GM21526 (cell line): Measurements from ENCODE around the gene ZP1.

Experiments
- ATAC-seq: cut with Tn5 transposase; IDR thresholded peaks from one replicate; pipeline ENCODE4 v1.9.1; 2021; ENCODE audit warnings: moderate library complexity; ENCODE audit not compliant: unreplicated experiment, low FRiP score

ZP1 gene

DNA sequence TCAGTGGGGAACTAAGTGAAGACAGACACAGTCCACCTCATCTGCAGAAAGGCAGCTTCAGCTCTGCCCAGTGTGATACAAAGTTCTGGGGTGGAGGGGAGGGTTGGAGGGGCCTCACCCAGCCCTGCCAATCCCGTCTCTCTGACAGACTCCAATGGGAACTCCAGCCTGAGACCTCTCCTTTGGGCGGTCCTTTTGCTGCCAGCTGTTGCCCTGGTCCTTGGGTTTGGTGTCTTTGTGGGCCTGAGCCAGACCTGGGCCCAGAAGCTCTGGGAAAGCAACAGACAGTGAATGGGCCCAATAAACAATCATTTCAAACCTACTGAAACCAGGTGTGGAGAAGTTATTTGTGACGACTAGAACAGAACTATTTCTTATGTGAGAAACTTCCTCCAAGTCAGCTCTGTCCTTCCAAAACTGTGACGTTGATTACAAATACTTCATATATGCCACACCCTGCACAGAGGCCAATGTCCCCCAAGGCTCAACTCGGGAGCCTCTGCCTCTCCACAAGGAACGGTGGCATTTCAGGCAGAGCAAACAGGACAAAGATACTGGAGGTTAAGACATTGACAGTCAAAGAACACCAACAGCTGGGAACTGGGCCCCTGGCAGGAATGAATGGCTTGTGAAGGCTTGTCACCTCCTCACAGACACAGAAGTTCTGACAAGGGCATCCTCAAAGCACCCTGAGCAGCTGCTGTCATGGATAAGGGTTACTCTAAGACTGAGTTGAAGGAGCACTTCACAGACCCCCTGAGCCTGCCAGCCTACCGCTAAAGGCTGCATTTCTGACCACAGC lies 8.2 kb downstream of the ZP1 start:
- no peak for ATAC-seq

DNA sequence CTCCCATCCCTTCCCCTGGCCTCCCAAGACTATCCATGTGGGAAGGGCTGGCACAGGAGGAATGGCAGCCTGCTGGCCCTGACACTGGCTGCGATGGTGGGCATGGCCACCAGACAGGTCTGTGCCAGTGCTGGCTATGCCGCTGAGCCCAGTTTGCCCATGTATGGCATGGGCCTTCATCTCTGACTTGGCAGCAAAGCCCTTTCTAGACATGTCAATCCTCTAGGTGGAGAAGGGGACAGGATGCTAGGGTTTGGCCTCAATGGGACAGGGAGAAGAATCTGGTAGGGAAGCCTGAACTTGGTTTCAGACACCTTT lies 8.8 kb downstream of the ZP1 start:
- no peak for ATAC-seq

DNA sequence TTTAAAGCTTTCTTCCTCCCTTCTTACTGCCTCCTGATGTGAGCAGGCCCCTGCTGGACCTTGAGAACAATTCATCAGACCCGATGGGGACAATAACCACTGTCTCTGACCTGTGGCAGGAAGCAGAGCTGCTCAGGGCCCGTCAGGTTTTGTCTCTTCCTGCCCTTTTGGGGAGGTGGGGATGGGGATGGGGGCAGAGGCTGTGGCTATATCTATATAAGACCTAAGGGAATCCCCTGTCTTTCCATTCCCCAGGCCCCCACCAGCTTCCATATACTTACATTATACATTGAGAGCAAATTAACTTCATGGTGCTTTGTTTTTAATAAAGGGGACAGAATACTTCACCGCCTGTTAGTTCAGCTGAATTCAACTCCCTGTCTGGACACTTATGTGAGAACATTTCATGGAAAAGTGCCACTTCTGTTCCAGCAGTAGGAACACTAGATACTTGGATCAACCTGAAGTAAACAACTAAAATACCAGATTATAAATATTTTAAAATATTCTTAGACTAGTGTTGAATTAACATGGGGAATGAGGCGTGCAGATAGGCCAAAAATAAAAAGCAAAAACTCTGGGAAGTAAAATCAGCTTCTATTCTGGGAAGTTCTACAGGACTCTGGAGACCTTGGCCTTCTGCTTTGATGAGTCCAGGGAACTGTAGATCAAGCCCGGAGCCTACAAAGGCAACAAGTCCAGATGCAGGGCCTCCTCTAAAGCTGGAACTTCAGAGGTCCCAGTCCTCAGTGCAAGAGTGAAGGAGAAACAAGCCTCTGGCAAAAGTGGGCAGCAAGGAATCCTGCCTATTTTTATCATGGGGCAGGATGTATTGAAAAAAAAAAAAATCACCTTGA lies 11.1 kb downstream of the ZP1 start:
- ATAC-seq: no peak

DNA sequence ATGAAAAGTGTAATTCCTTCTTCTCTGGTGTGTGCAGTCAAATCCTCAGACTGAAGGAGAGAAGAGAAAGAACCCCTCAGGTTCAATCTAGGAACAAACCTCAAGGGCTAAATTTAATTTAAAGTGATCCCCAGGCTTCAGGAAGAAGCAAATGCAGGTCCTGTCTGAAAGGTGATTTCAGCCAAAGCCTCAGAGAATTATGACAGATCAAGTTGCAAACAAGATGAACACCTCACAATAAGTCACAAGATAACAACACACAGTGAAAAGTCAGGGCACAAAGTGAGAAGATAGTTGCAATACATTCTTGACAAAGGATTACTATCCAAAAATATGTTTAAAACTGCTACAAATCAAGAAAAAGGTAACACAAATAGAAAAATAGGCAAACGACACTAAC lies 11.8 kb downstream of the ZP1 start:
- ATAC-seq: no peak

DNA sequence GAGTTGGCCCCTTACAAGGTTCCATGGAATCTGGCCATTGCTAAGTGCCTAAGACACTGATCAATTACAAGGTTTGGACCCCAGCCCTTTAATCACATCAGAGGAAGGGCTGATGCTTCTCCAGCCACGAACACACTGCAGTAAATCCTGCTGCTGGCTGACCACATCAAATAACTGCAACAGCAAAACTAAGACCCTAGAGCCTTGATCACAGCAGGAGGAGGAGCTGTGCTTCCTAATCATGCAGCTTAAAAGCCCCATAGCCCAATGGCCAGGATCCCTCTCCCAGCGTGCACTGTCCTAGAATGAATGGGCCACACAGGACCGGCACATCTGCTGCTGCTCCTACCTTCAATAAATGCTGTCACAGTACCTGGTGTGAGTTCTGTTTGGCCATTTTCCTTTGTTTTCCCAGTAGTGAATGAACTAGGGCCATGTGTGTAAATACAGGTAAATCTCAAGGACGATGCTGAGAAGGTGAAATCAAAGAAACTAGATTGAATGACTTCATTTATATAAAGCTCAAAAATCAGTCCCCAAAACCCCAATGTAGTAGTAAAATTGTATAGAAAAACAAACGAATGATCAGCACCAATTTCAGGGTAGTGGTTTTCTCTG lies 12.7 kb downstream of the ZP1 start:
- no peak for ATAC-seq

DNA sequence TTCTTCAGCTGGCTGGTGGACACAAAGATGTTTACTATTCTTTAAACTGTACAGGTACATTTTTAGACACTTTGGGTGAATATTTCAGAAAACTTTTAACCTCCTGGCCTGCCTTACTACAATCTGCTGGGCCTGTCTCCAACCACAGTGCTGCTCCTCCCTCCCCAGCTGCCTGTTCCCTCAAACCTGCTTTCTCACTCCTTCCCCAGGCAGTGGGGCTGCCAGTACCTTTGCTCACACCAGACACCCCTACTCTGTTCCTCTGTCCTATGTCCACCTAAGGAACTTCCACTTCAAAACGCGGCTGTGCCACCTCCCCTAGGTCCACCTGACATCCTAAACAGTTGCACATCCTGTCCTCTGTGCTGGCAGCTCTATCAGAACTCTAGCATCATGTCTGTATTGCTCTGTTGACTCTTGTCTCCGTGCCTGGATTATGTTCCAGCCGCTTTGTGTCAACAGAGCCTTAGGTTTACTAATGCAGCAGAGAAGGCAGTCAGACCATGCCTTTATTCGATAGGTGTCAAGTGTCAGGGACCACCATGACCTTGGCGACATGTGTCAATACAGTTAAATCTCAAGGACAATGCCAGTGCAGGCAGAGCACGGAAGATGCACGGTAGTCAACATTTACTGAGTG lies 13.4 kb downstream of the ZP1 start:
- ATAC-seq: no peak

DNA sequence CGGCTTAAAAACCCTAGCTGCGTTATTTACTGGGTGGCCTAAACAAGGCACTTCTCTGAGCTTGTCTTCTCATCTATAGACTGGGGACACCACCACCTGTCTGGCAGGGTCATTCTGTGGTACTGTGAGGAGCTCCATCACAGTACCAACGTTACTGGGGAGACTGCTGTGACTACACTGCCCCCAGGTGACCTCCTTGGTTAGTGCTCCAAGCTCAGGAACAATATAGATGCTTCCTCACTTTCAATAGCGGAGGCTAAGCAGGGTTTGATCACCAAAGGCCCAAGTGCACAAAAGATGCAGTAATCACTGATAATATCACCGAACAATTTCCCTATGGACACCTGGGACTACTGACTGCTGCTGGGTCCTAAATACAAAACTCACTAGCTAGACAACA lies 20.2 kb downstream of the ZP1 start:
- ATAC-seq: no peak

DNA sequence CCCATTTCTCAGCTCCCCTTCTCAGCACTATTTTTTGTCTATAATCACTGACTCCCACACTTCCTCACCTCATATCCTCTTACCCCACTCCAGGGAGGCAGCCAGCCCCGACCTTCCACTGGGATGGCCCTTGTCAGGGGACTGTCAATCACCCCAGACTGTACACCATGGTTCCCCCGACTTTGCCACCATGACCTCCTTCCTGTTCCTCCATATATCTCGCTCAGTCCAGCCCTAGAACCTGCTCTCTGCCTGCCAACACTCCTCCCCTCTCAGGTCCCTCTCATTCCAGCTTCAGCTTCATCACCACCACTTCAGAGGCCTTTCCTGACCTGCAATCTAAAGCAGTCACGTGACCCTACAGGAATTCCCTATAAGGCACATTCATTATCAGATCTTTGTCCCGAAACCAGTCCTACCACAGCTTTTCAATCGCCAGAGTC lies 22.5 kb downstream of the ZP1 start:
- ATAC-seq: no peak

DNA sequence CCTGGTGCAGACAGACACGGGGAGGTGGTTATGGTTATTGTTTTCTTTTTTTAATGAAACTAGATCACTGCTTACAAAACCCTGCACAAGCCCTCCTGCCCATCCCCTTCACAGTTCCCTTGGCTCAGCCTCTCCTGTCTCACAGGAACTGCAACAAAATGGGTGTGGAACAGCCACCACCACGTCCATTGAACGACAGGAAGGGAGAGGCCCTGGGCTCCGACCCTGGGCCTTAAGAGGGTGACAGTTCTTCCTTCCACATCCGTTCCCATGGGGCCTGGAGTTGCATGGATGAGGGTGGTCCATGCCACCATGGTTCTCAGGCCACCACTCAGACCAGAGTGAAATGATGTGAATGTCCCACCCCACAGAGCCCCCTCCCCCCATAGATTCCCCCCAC lies 23.4 kb downstream of the ZP1 start:
- ATAC-seq: no peak

DNA sequence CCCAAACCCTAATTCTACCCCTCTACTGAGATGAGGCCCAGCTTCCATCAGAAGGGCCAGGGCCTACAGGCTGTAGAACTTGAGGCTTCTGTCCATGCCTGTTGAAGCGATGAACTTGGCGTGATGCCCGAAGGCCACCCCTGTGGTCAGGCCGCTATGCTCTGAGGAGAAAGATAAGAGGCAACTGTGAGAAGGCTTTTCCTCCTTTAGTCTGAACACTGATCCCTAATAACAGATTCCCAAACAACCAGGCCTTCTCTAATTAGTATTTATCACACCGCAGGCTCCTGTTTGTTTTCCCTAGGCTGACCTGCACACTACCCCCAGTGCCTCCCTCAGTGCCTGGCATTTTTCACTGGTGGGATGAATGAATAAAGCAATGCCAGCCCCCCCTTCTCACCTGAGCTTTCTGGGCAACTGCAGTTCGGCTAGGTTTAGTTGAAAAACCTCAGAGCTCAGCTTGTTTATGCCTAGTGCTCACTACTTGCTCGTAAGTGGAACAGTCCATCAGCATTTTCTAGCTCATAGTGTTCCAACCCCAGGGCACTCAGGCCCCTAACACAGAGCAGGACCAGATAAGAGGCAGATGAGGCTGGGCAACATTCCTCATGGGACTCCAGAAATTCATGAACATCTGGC lies 23.9 kb downstream of the ZP1 start:
- no peak for ATAC-seq

DNA sequence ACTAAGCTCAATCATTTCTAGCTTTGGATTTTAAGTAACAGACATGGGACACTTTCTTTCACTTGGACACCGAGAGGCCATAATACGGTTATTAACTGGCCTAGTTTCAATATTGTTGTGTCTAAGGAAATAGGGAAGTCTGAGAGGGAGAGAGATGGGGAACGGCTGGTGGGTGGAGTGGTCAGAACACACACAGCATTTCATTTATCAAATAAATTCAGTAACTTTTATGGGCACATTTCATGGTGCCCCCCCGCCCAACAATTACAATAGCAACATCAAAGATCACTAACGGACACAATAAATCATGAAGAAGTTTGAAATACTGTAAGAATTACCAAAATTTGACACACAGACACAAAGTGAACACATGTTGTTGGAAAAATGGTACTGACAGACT lies 28.3 kb downstream of the ZP1 start:
- no peak for ATAC-seq

DNA sequence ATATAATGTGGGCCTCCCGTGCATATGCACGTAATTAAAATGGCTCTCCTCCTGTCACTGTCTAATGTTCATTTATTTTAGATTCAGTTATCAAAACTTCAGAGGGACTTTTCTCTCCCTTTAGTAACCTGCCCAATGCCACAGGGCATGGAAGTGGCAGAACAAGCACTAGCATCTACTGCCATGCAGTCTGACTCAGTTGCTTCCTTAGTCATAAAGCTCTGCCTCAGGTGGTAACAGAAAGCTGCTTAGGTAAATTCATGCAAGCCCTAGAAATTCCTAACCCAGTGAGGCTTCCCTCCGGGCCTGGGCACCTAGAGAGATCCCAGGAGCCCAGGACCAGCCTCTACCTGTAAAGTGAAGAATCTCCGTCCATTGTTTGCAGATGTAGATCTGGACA lies 30.2 kb downstream of the ZP1 start:
- ATAC-seq: no peak

DNA sequence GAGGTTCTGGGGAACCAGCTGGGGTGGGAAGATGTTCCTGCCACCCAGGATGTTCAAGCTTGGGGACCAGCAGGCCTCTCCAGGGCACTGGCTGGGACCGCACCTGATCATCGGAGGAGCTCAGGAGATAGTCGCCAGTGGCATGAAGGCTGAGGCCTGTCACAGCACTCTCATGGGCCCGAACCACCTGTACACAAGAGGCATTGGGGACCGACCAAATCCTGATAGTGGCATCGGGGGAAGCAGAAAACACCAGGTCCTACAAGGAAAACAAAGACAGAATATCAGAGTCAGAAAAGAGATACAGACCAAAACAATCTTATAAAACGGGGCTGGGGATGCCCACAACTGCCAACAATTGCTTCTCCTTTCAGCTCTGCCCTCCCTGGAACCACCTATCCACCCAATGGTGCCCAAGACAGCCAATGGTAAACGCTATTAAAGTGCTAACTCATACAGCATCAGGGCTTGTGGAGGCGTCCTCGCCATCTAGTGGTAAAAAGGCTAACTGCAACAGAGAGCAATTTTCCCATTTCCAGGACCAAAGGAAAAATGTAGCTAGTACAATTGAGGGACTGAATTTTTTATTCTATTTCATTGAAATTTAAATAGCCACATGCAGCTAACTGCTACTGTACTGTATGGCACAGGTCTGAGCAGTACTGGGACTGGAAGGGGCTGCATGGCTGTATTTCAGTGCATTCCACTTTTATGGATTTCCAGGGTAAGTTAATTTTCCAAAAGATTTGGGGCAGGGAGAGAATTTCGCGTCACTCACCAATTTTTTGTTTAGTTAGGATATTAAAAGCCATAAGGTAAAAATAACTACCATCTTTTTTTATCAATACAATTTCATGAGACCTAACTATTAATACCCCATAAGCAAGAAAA lies 31.9 kb downstream of the ZP1 start:
- ATAC-seq: no peak

DNA sequence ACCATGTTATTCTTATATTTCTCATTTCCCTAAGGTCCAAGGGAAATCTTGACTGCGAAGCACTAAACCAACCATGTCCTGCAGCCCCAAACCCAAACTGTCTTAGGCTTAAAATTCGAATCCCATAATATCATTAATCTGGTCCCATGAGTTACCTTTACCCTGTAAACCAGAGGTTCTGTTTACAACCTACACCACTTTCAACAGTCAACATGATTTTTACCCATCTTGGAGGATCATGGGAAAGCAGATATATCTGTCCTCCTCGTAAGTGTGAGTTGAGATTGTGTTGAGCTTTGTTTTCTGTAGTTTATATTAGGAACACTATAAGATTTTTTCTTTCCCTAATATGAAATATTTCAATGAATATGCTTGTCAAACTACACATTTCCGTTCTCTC lies 32.6 kb downstream of the ZP1 start:
- no peak for ATAC-seq

DNA sequence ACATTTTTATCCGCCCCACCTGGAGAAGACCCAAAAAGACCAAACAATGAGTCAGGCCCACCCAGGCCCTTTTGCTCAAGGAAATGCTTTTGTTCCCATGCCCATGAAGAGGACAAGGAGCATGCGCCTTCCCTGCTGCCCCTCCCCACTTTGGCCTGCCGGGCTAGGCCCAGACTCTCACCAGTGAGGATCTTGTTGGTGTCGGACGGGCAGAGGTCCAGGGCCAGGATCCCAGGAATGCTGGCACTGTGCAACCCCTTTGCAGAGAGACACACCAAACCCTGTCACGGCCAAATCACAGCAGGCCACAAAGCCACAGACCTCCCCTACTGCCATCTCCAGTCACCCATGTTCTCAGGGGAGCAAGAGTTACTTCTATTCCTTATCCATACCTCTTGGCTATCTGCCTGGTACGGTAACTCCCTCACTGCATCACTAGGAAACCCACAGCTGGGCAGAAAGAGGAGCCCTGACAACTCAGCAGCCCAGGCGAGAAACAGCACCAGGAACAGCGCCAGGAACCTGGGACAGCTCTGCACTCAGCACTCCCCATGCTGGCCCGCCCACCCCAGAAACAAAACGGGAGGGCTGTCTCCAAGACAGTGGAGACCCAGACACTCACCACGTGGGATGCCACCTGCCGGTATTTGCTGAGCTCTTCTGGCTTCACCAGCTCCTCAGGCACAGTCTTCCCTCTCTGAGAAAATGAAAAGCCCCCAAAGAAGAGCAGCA lies 33.5 kb downstream of the ZP1 start:
- no peak for ATAC-seq

DNA sequence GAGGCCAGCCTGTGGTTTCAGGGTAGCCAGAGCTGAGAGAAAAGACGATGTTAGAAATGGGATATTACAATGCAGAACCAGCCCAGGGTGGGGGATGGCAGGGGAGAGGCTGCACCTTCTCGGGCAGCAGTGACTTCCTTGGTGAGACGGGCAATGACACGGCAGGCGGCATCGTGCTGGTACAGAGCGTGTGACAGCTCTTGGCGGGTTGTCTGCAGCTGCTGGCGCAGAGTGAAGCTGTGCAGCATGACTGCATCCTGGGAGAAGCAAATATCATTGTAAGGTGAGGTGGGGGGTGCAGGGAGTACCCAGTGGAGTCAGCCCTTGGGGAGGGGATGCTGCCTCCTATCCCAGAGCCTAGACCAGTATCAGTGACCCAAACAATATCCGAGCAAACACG lies 35.3 kb downstream of the ZP1 start:
- no peak for ATAC-seq

DNA sequence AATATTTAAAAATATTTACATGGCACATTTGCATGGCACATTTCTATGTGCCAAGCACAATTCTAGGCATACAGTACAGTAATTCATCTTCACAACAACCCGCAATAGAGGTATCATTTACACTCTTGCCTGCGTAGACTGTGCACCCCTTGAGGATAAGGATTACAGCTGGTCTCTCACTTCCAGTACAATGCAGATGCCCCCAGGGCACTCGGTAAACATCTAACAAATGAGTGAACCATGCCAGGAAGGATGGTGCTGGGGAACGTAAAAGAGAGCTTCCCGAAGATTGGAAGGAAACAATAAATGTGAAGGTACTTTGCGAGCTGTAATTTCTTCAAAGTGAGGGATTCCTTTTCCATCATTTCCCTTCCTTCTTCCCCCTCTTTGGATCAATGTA lies 37.7 kb downstream of the ZP1 start:
- no peak for ATAC-seq

DNA sequence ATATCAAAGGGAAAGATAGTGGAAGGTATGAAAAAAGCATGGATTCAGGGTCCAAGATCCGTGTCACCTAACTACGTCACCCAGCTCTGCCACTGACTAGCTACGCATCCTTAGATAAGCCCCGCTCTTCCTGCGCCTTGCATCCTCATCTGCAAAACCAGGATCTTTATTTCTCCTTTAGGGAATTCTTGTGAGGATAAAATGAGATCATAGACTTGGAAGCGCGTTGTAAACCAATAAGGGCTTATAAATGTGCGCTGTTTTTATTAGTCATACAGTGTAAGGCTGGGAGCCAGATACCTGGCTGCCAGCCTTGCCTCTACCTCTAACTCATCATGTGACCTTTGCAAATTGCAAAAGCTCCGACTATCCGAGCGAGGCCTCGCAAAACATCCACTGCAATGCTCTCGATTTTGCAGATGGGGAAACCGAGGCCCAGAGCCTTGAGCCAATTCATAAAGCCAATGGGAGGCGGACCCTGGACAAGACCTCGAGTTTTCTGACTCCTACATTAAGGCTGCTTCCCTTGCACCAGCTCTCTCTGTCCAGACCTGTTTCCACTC lies 38.3 kb downstream of the ZP1 start:
- no peak for ATAC-seq
